ENCODE measurements around the gene MRNIP.

GRCh38 chr5:179872828-179873575, 14.4 kb upstream of the MRNIP start:
- TF ChIP-seq CTCF (IDR thresholded peaks at IDR 0.05; ENCODE audit: low read depth, low read length, poor library complexity, severe bottlenecking) (no peak), EZH2phosphoT487 (IDR thresholded peaks at IDR 0.05; ENCODE audit: borderline replicate concordance, low read length) (no peak)
